K562 (cell line): ENCODE results near the gene KCP. TPM values are rescaled to one million over a fixed set of nuclear protein-coding genes. Genes with fewer than 3 reads are reported as not detected.

Experiments
- ATAC-seq: fragments of 200-7000 bp; cut with Tn5 transposase; 3 replicates; pipeline ENCODE4 v1.9.1; 2020; ENCODE audit warnings: moderate library complexity
- BruUV-seq: library from RNA; stranded (reverse); fragments of 400-500 nt; replicated peaks from 2 replicates; lab custom pipeline; 2021; lab: Mats Ljungman, UMichigan
- CTCF ChIA-PET: fragments of 300-600 bp; formaldehyde crosslinking; extraction: SDS; loops from one replicate; lab custom pipeline; 2021; ENCODE audit warnings: low intra/inter-chr PET ratio; lab: Yijun Ruan, JAX
- POLR2A ChIA-PET: fragments of 300-600, 350-650 bp; sonication (Branson Sonifier 250); formaldehyde crosslinking; extraction: SDS; loops from one replicate; lab custom pipeline; 2021; ENCODE audit warnings: antibody characterized with exemption, inconsistent platforms; lab: Yijun Ruan, JAX
- DNase-seq, 4 experiments: peaks; one replicate each; pipeline versions ENCODE4 v3.0.0 to v3.0.0-alpha.2; 2011 to 2018; ENCODE audit warnings: low spot score in 3 of 4, mixed read lengths in 3 of 4; ENCODE audit errors: extremely low read depth in 1 of 4
- FAIRE-seq: peaks from 2 replicates; lab custom pipeline; 2011; peaks lifted over from hg19 to GRCh38; lab: Jason Lieb, UNC
- H2AFZ ChIP-seq: 2 replicates; pipeline ENCODE4 v1.6.0; 2011; ENCODE audit warnings: low read depth, low read length, control low read depth, inconsistent platforms
- H3K27ac ChIP-seq: fragments of 200-600 bp; 3 replicates; pipeline ENCODE4 v1.8.0; 2011; ENCODE audit warnings: low read depth, mild to moderate bottlenecking, control low read depth, inconsistent platforms, low read length, moderate library complexity, mixed read lengths; ENCODE audit errors: extremely low read depth
- H3K27me3 ChIP-seq, 2 experiments: fragments of 300-600 bp in 1 of 2; 2 replicates in 1 of 2; 3 replicates in 1 of 2; pipeline versions ENCODE4 v1.6.0 to v1.8.0; 2011; ENCODE audit warnings: inconsistent platforms in 2 of 2, low read length in 2 of 2, mild to moderate bottlenecking in 1 of 2, mixed read lengths in 1 of 2, moderate library complexity in 1 of 2; ENCODE audit not compliant: control insufficient read depth in 2 of 2, insufficient read depth in 2 of 2
- H3K36me3 ChIP-seq: fragments of 300-600 bp; 3 replicates; pipeline ENCODE4 v1.8.0; 2011; ENCODE audit warnings: mild to moderate bottlenecking, low read length, inconsistent platforms; ENCODE audit not compliant: control insufficient read depth, insufficient read depth
- H3K4me1 ChIP-seq, 2 experiments: fragments of 200-600 bp in 1 of 2; replicated peaks in 1 of 2; 2 replicates in 1 of 2; 3 replicates in 1 of 2; pipeline versions ENCODE4 v1.5.1 to v1.8.0; 2011; ENCODE audit warnings: inconsistent platforms in 2 of 2, low read length in 2 of 2, mild to moderate bottlenecking in 1 of 2, mixed read lengths in 1 of 2, moderate library complexity in 1 of 2; ENCODE audit not compliant: control insufficient read depth in 2 of 2, insufficient read depth in 2 of 2
- H3K4me2 ChIP-seq: 2 replicates; pipeline ENCODE4 v1.6.1; 2011; ENCODE audit warnings: low read length, control low read depth, inconsistent platforms, mixed read lengths; ENCODE audit not compliant: insufficient read depth
- H3K4me3 ChIP-seq: fragments of 200-600 bp; sonication (generic), shearing (Covaris generic); 2 replicates; pipeline ENCODE4 v1.5.1; 2016; ENCODE audit warnings: control low read depth, inconsistent platforms
- H3K79me2 ChIP-seq: fragments of 200-600 bp; 3 replicates; pipeline ENCODE4 v1.8.0; 2011; ENCODE audit warnings: low read length, inconsistent platforms; ENCODE audit not compliant: control insufficient read depth, insufficient read depth
- H3K9ac ChIP-seq, 2 experiments: 2 replicates each; pipeline versions ENCODE4 v1.6.0 to v1.6.1; 2011; ENCODE audit warnings: low read depth in 2 of 2, low read length in 2 of 2, control low read depth in 1 of 2, inconsistent platforms in 1 of 2, mild to moderate bottlenecking in 1 of 2, mixed read lengths in 1 of 2; ENCODE audit not compliant: insufficient read depth in 1 of 2
- H3K9me1 ChIP-seq: one replicate; pipeline ENCODE4 v1.6.0; 2011; ENCODE audit warnings: inconsistent platforms, mild to moderate bottlenecking, low read length, moderate library complexity; ENCODE audit not compliant: control insufficient read depth, insufficient read depth
- H3K9me3 ChIP-seq: replicated peaks from 2 replicates; pipeline ENCODE4 v1.5.1; 2011; ENCODE audit warnings: low read depth, low read length, inconsistent platforms; ENCODE audit not compliant: control insufficient read depth, insufficient read depth
- H4K20me1 ChIP-seq: replicated peaks from 2 replicates; pipeline ENCODE4 v1.6.1; 2011; ENCODE audit warnings: low read length, inconsistent platforms, mixed read lengths; ENCODE audit not compliant: control insufficient read depth, insufficient read depth
- FOXA1 ChIP-seq: fragments of 450-650 bp; IDR thresholded peaks from 2 replicates; pipeline ENCODE4 v1.6.1; 2016; ENCODE audit warnings: mild to moderate bottlenecking, borderline replicate concordance
- GABPB2 ChIP-seq: fragments of 250-450 bp; sonication (Bioruptor Pico); conservative IDR thresholded peaks from 2 replicates; pipeline ENCODE4 v1.5.1; 2021; ENCODE audit warnings: mild to moderate bottlenecking
- GMEB1 ChIP-seq: fragments of 250-450 bp; sonication (Bioruptor Pico); IDR thresholded peaks from 2 replicates; pipeline ENCODE4 v1.4.0; 2020; ENCODE audit warnings: mild to moderate bottlenecking
- KLF16 ChIP-seq: IDR thresholded peaks from 2 replicates; pipeline ENCODE4 v1.6.1; 2016; ENCODE audit warnings: antibody characterized with exemption
- NCOR1 ChIP-seq: fragments of 450-650 bp; IDR thresholded peaks from 2 replicates; pipeline ENCODE4 v1.6.1; 2016; ENCODE audit warnings: mild to moderate bottlenecking, moderate library complexity
- RBM15 ChIP-seq: fragments of 200-400 bp; formaldehyde crosslinking; IDR thresholded peaks from 2 replicates; pipeline ENCODE4 v1.6.1; 2018; ENCODE audit warnings: mild to moderate bottlenecking, low read length, moderate library complexity; ENCODE audit not compliant: insufficient read depth
- SMARCB1 ChIP-seq: IDR thresholded peaks from 2 replicates; pipeline ENCODE4 v1.6.1; 2011; ENCODE audit warnings: improper control_type of control experiment, low read depth; ENCODE audit not compliant: insufficient read length
- ZBTB7A ChIP-seq: IDR thresholded peaks from 2 replicates; pipeline ENCODE4 v1.6.1; 2011; ENCODE audit warnings: low read depth, mild to moderate bottlenecking, low read length, moderate library complexity, borderline replicate concordance; ENCODE audit not compliant: control insufficient read depth
- ZKSCAN8 ChIP-seq: fragments of 200-800 bp; sonication (Bioruptor generic); IDR thresholded peaks from 2 replicates; pipeline ENCODE4 v1.6.1; 2016; ENCODE audit warnings: missing genetic modification characterization, missing compliant biosample characterization
- ZNF124 ChIP-seq: sonication (generic); formaldehyde crosslinking; IDR thresholded peaks from 2 replicates; pipeline ENCODE4 v1.8.1; 2022; ENCODE audit warnings: missing genetic modification reagents
- ZNF436 ChIP-seq: fragments of 250-450, 450-650 bp; sonication (Bioruptor Pico); formaldehyde crosslinking; IDR thresholded peaks from 2 replicates; pipeline ENCODE4 v1.7.0; 2020; ENCODE audit warnings: mild to moderate bottlenecking
- WGBS: fragments of 100-300 bp; shearing (Covaris generic); methylation state at CpG from one replicate; pipeline ENCODE4 v1.1.6; 2016; ENCODE audit warnings: low coverage, mixed read lengths; ENCODE audit not compliant: insufficient coverage; ENCODE audit errors: missing lambda C conversion rate; 5-methylcytosine and 5-hydroxymethylcytosine counted together
- in situ Hi-C: fragments of 300-500 bp; cut with MboI; formaldehyde crosslinking; loops from 4 replicates; pipeline ENCODE4 v1.15.0; 2018; ENCODE audit warnings: inconsistent platforms, mixed read lengths
- intact Hi-C: fragments of 100-400 bp; cut with micrococcal nuclease; formaldehyde crosslinking; loops from 2 replicates; pipeline ENCODE4 v1.14.2; 2022
- polyA plus RNA-seq, 8 experiments: library from polyadenylated mRNA; depleted of rRNA in 4 of 8; stranded (reverse) in 5 of 8; unstranded in 3 of 8; fragments of >200 nt; fragmentation: Nextera tagmentation in 2 of 8; fragmentation: Illumina TruSeq in 1 of 8; extraction: Ambion mirVana in 2 of 8; extraction: Trizol in 1 of 8; gene quantifications; 2 replicates each; pipeline versions ENCODE4 v1.2.1 to v1.2.3, GENCODE V29; 2011 to 2014; ENCODE audit warnings: inconsistent platforms in 1 of 8, missing spikeins in 1 of 8
- total RNA-seq, 7 experiments: library from RNA; depleted of rRNA in 6 of 7; stranded (reverse); fragments of >200 nt in 6 of 7; fragmentation: Illumina TruSeq in 2 of 7; extraction: Trizol in 2 of 7; gene quantifications; 2 replicates each; pipeline versions ENCODE4 v1.2.1 to v1.2.3, GENCODE V29; 2011 to 2021; ENCODE audit warnings: low replicate concordance in 1 of 7
- TF ChIP-seq, protein P1 (sequence below): fragments of 250-450 bp; sonication (Bioruptor Pico); IDR thresholded peaks from 2 replicates; pipeline ENCODE4 v1.5.0; 2021; ENCODE audit warnings: mild to moderate bottlenecking, moderate library complexity
- TF ChIP-seq, protein P2 (sequence below), 2 experiments: IDR thresholded peaks; 2 replicates each; pipeline ENCODE4 v1.6.1; 2012; ENCODE audit warnings: improper control_type of control experiment in 2 of 2, low read depth in 2 of 2, low read length in 2 of 2, borderline replicate concordance in 1 of 2

Gene KCP
- total and polyA plus RNA-seq, 9 of the 15 experiments (the other 6 are each of a cell fraction or from before 2014, with no cell fraction given): 0.06 to 0.17 (median 0.12) TPM; not detected in 3

DNA sequence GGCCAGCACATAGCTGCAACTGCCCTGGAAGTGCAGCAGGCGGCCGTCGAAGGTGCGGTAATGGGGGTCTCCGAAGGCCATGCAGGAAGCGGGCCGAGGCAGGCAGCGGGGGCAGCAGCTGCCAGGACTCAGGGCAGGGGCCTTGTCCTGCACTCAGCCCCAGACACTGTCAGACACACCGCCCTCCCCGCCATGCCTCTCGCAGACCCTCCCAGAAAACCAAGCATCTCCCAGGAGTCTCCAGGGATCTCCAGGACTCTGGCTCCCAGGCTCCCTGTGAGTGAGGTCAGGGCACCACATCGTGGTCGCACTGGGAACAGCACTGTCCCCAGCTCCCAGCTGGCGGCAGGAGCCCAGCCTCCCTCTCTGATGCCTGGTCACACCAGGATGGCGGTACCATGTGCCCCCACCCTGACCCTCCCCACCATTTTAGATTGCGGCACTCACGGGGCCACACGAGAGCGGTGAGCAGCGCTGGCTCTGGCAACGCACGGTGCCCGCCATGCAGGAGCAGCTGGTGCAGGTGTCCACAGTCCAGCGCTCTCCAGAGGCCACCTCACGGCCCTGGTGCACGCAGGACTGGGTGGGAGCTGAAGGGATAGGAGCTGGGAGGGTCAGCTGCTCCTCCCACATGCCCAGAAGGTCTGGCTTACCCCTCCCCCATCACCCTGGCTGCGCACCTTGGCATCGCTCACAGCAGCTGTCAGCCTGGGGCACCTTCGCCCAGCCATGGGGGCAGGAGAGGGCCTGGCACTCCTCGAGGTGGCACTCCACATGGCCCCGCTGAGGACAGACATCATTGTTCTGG lies 30.4 kb downstream of the KCP start:
- Histone ChIP-seq H3K27ac (no peak overlapping the region), H3K4me3 (no peak overlapping the region), H3K9me3 (no peaks in the 10 kb centered on the region; the same call in 1 of the 2 replicates), H3K9ac (peak overlapping the region in 1 of 2 experiments; percentile 69; a peak in 2 of 4 replicates), H4K20me1 (no peaks in the 10 kb centered on the region; the same call in 1 of the 2 replicates), H3K79me2 (no peaks in the 10 kb centered on the region), H3K4me1 (peaks cover 0 to 53% of the 10 kb centered on the region in 2 experiments; a peak in 2 of 5 replicates), H3K4me2 (peak overlapping the region; percentile 57; the same call in 1 of the 2 replicates), H3K9me1 (no peaks in the 10 kb centered on the region), H3K27me3 (peaks cover 0 to 3% of the 10 kb centered on the region in 2 experiments; a peak in 1 of 5 replicates), H2AFZ (peak overlapping the region; percentile 29; the same call in 1 of the 2 replicates), H3K36me3 (no peaks in the 10 kb centered on the region)
- ATAC-seq (peak; percentile 91), FAIRE-seq (peak; percentile 93), DNase-seq (peak; percentile 87 to 94 (median 92))
- POLR2A ChIA-PET: interaction anchor here (0.5 to 2.1 kb wide), 8 partner anchors 17 to 470 kb away, joined by 3 to 9 read pairs (median 4); partner anchors contain the start of genes ATP6V1F, IMPDH1 and METTL2B
- intact Hi-C loops (loop anchor here (1.0 to 5.0 kb wide), 6 partner anchors 20 to 453 kb away; partner anchors contain the start of genes CCDC136 and METTL2B), in situ Hi-C loops (loop anchor here (5.0 kb wide), 3 partner anchors 203 to 403 kb away; partner anchors contain the start of gene METTL2B)
- CTCF ChIA-PET: interaction anchor here (0.6 to 4.9 kb wide), 10 partner anchors 16 to 533 kb away, joined by 3 to 50 read pairs (median 5); no protein-coding TSS in a partner anchor
- no TSS peak for BruUV-seq
- WGBS: 27% methylated on average over 31 of the region's 31 CpGs
- TF ChIP-seq GMEB1 (CRISPR knock-in tag) (no peak), FOXA1 (no peak), ZBTB7A (no peak), RBM15 (no peak), GABPB2 (CRISPR knock-in tag) (no peak), ZKSCAN8 (CRISPR knock-in tag) (no peak), KLF16 (no peak), NCOR1 (no peak), SMARCB1 (no peak), ZNF124 (no peak), ZNF436 (no peak)
- TF ChIP-seq, protein P1, sequence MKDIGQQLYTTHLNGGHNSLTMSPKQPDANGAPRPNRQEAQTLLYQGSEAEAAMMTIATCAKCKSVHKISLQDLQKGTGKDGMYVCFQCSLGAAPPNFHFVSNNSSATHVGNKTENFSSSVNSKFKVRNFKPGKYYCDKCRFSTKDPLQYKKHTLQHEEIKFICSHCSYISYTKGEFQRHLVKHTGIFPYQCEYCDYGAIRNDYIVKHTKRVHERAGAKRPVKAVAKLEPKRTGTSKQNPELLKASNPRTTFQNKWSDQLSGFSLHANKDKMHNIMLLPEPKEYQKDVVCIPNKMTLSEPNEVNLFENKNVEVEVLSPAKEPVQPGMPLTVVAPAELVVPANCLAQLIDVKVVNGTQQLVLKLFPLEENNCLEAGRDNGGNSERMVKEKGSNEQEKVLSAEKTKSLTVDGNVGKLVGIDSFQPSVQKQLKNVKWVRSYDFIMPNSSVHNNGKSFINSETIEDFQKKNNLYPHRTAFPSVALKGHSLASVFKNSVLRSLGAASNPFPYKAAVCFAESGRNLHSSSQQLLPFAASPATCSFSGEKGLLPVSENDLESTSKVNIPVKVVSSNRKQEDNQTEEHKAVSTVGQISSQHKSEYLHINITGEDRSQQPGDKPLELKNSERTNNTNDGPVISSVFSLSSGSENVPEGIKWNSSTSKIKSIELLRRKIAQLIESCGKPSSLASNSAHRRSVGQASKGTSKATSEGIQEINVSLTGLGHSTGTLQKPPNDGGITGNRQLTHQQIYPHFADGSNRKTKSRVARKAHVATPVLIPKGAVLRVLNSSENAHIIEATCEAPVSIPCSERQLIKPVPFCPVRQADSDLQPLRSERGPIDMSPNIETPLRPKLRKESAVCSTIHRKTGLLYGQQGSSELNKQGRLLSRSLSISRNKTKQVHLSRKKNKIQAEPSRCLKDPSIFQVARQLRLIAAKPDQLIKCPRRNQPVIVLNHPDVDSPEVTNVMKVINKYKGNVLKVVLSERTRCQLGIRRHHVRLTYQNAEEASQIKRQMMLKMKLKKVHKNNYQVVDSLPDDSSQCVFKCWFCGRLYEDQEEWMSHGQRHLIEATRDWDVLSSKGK (CRISPR knock-in tag): no peak
- TF ChIP-seq, protein P2, sequence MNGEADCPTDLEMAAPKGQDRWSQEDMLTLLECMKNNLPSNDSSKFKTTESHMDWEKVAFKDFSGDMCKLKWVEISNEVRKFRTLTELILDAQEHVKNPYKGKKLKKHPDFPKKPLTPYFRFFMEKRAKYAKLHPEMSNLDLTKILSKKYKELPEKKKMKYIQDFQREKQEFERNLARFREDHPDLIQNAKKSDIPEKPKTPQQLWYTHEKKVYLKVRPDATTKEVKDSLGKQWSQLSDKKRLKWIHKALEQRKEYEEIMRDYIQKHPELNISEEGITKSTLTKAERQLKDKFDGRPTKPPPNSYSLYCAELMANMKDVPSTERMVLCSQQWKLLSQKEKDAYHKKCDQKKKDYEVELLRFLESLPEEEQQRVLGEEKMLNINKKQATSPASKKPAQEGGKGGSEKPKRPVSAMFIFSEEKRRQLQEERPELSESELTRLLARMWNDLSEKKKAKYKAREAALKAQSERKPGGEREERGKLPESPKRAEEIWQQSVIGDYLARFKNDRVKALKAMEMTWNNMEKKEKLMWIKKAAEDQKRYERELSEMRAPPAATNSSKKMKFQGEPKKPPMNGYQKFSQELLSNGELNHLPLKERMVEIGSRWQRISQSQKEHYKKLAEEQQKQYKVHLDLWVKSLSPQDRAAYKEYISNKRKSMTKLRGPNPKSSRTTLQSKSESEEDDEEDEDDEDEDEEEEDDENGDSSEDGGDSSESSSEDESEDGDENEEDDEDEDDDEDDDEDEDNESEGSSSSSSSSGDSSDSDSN (IDR thresholded peaks at IDR 0.05; ENCODE audit: borderline replicate concordance in 1 of 2, low read depth in 2 of 2, low read length in 2 of 2): no peak
